Brain microvascular endothelial cell (primary cell): ENCODE data around the gene PTGFRN.

Experiments
- DNase-seq: peaks from one replicate; pipeline ENCODE4 v3.0.0-alpha.2; 2020
- H3K27ac ChIP-seq: fragments of 250-450 bp; sonication (Bioruptor Pico); 2 replicates; pipeline ENCODE4 v1.5.1; 2020; ENCODE audit warnings: mild to moderate bottlenecking, moderate library complexity
- H3K27me3 ChIP-seq: fragments of 250-450 bp; sonication (Bioruptor Pico); replicated peaks from 2 replicates; pipeline ENCODE4 v1.5.1; 2020; ENCODE audit warnings: mild to moderate bottlenecking
- H3K36me3 ChIP-seq: fragments of 250-450 bp; sonication (Bioruptor Pico); replicated peaks from 2 replicates; pipeline ENCODE4 v1.5.1; 2020; ENCODE audit warnings: mild to moderate bottlenecking
- H3K4me3 ChIP-seq: 2 replicates; pipeline ENCODE4 v1.5.1; 2011; ENCODE audit warnings: low read depth, mild to moderate bottlenecking, control low read depth, low read length, moderate library complexity
- CTCF ChIP-seq: IDR thresholded peaks from 2 replicates; pipeline ENCODE4 v1.5.1; 2011; ENCODE audit warnings: low read depth, mild to moderate bottlenecking, moderate library complexity, low read length, control low read depth, inconsistent platforms; ENCODE audit errors: missing control alignments
- in situ Hi-C: cut with HindIII; loops from 2 replicates; pipeline ENCODE4 v1.10.0; 2017; ENCODE audit warnings: low sequenced_read_pairs, low pct_ligation_motif_present

Gene PTGFRN

GRCh38 chr1:116990612-116991151 lies 81.0 kb downstream of the PTGFRN start:
- no peaks in the 10 kb centered on the region for H3K27me3 ChIP-seq
- TF ChIP-seq CTCF, result no peak
- no peak overlapping the region for H3K4me3 ChIP-seq
- in situ Hi-C loops, result no loop called here
- peak; percentile 94 for DNase-seq
- H3K27ac ChIP-seq, result peak overlapping the region; percentile 96
- H3K36me3 ChIP-seq, result no peaks in the 10 kb centered on the region

- Histone ChIP-seq H3K36me3 (no peaks in the 10 kb centered on the region), H3K27me3 (no peaks in the 10 kb centered on the region), H3K27ac (peak overlapping the region; percentile 96), H3K4me3 (no peak overlapping the region)
- DNase-seq, result no peak
- no peak for TF ChIP-seq CTCF
- in situ Hi-C loops, result no loop called here
These were observed 81.6 kb downstream of the PTGFRN start for GRCh38 chr1:116991171-116991845.

- H3K27me3 ChIP-seq, result no peaks in the 10 kb centered on the region
- no peaks in the 10 kb centered on the region for H3K36me3 ChIP-seq
- no peak for DNase-seq
- H3K4me3 ChIP-seq, result no peak overlapping the region
- peak overlapping the region; percentile 96 for H3K27ac ChIP-seq
- TF ChIP-seq CTCF, result no peak
- in situ Hi-C loops, result no loop called here
These were observed 82.2 kb downstream of the PTGFRN start for GRCh38 chr1:116991918-116992317.

- Histone ChIP-seq H3K27me3 (no peaks in the 10 kb centered on the region), H3K36me3 (no peaks in the 10 kb centered on the region), H3K27ac (no peak overlapping the region), H3K4me3 (no peak overlapping the region)
- in situ Hi-C loops, result no loop called here
- no peak for TF ChIP-seq CTCF
- no peak for DNase-seq
These were observed 83.6 kb downstream of the PTGFRN start for GRCh38 chr1:116993286-116993685.

GRCh38 chr1:116994411-116994810 lies 84.7 kb downstream of the PTGFRN start:
- TF ChIP-seq CTCF, result no peak
- no peak for DNase-seq
- no peaks in the 10 kb centered on the region for H3K36me3 ChIP-seq
- no peak overlapping the region for H3K27ac ChIP-seq
- H3K4me3 ChIP-seq, result no peak overlapping the region
- in situ Hi-C loops, result no loop called here
- no peaks in the 10 kb centered on the region for H3K27me3 ChIP-seq

GRCh38 chr1:116997066-116997465 lies 87.3 kb downstream of the PTGFRN start:
- Histone ChIP-seq H3K27me3 (no peaks in the 10 kb centered on the region), H3K36me3 (no peaks in the 10 kb centered on the region), H3K4me3 (no peak overlapping the region), H3K27ac (peak overlapping the region; percentile 42)
- no peak for TF ChIP-seq CTCF
- in situ Hi-C loops, result no loop called here
- DNase-seq, result no peak
